ENCODE data around the gene FAM170B. TPM values are rescaled to one million over a fixed set of nuclear protein-coding genes. Genes with fewer than 3 reads are reported as not detected.

FAM170B gene
- total and polyA plus RNA-seq, 9 of the 15 experiments (the other 6 are each of a cell fraction or from before 2014, with no cell fraction given), result 0.11 to 0.21 TPM; not detected in 7

GRCh38 chr10:49099046-49099445 is 34.8 kb downstream of the FAM170B start (continued):
- TF ChIP-seq ZNF232 (CRISPR knock-in tag; IDR thresholded peaks at IDR 0.05), result no peak
- no peak for TF ChIP-seq ZNF212 (CRISPR knock-in tag; IDR thresholded peaks at IDR 0.05)
- no peak for TF ChIP-seq TRIM28 (IDR thresholded peaks at IDR 0.05)
- TF ChIP-seq ZNF445 (CRISPR knock-in tag; IDR thresholded peaks at IDR 0.05; ENCODE audit: low read depth), result no peak

- TF ChIP-seq ZFPM2 (CRISPR knock-in tag; IDR thresholded peaks at IDR 0.05), result no peak
- TF ChIP-seq KLF1 (tag; IDR thresholded peaks at IDR 0.05), result no peak
- TF ChIP-seq ELF2 (CRISPR knock-in tag; IDR thresholded peaks at IDR 0.05), result no peak
- no peak for TF ChIP-seq ZNF224 (CRISPR knock-in tag; IDR thresholded peaks at IDR 0.05)
- TF ChIP-seq ZNF445 (CRISPR knock-in tag; IDR thresholded peaks at IDR 0.05; ENCODE audit: low read depth), result no peak
- intact Hi-C loops (cut with micrococcal nuclease) (no loop called here), in situ Hi-C loops (cut with MboI) (no loop called here)
- no peaks in the 10 kb centered on the region for H3K9me3 ChIP-seq (replicated peaks; ENCODE audit: control insufficient read depth, insufficient read depth, low read depth, low read length)
- no TSS peak for BruUV-seq (replicated peaks)
- no peak; the same call in 1 of the 3 replicates for ATAC-seq
- no peak for DNase-seq (ENCODE audit: extremely low read depth in 1 of 4, low spot score in 3 of 4)
- H2AFZ ChIP-seq (ENCODE audit: low read depth, low read length), result no peak overlapping the region
- no peak overlapping the region for H3K4me2 ChIP-seq (ENCODE audit: insufficient read depth, low read length)
- no peak overlapping the region for H3K27ac ChIP-seq (ENCODE audit: extremely low read depth, low read depth, low read length)
- H3K36me3 ChIP-seq (ENCODE audit: control insufficient read depth, insufficient read depth, low read length), result no peaks in the 10 kb centered on the region
- H3K27me3 ChIP-seq (ENCODE audit: control insufficient read depth in 2 of 2, insufficient read depth in 2 of 2, low read length in 2 of 2), result no peaks in the 10 kb centered on the region
- ChIA-PET CTCF (ENCODE audit: low intra/inter-chr PET ratio) (no interaction called here), POLR2A (no interaction called here)
- no peaks in the 10 kb centered on the region; the same call in 1 of the 2 replicates for H4K20me1 ChIP-seq (replicated peaks; ENCODE audit: control insufficient read depth, insufficient read depth, low read length)
- H3K4me1 ChIP-seq (replicated peaks in 1 of 2; ENCODE audit: control insufficient read depth in 2 of 2, insufficient read depth in 2 of 2, low read length in 2 of 2), result no peaks in the 10 kb centered on the region; a peak in 1 of 5 replicates
- no peaks in the 10 kb centered on the region for H3K79me2 ChIP-seq (ENCODE audit: control insufficient read depth, insufficient read depth, low read length)
- WGBS (ENCODE audit: insufficient coverage, low coverage, missing lambda C conversion rate), result 57% methylated on average over 8 of the region's 8 CpGs
- no peak for FAIRE-seq
- H3K4me3 ChIP-seq, result no peak overlapping the region
- H3K9ac ChIP-seq (ENCODE audit: insufficient read depth in 1 of 2, low read depth in 2 of 2, low read length in 2 of 2), result no peak overlapping the region
- H3K9me1 ChIP-seq (ENCODE audit: control insufficient read depth, insufficient read depth, low read length), result no peaks in the 10 kb centered on the region
Observed at GRCh38 chr10:49096890-49097445, 36.9 kb downstream of the FAM170B start.

Data from K562 (cell line).